Smooth muscle cell (in vitro differentiated cells): ENCODE measurements around the gene ADRA2A. TPM values are rescaled to one million over a fixed set of nuclear protein-coding genes. Genes with fewer than 3 reads are reported as not detected.

Source experiments
- DNase-seq: peaks from one replicate; lab custom pipeline; 2025; ENCODE audit not compliant: unreplicated experiment; lab: John Stamatoyannopoulos, UW
- H2AFZ ChIP-seq: fragments of 200-600 bp; sonication (generic); 2 replicates; pipeline ENCODE4 v1.6.0; 2016; ENCODE audit warnings: antibody characterized with exemption, low read depth, mild to moderate bottlenecking
- H3F3A ChIP-seq: fragments of 200-600 bp; sonication (generic); 2 replicates; pipeline ENCODE4 v1.6.0; 2017; ENCODE audit warnings: antibody characterized with exemption, low read depth
- H3K27ac ChIP-seq: fragments of 200-600 bp; sonication (generic); 2 replicates; pipeline ENCODE4 v1.5.1; 2016; ENCODE audit warnings: low read depth, mild to moderate bottlenecking
- H3K27me3 ChIP-seq: fragments of 200-600 bp; sonication (generic); 2 replicates; pipeline ENCODE4 v1.6.1; 2016; ENCODE audit warnings: low read depth, mild to moderate bottlenecking
- H3K36me3 ChIP-seq: fragments of 200-600 bp; sonication (generic); 2 replicates; pipeline ENCODE4 v1.5.1; 2016; ENCODE audit warnings: low read depth
- H3K4me1 ChIP-seq: fragments of 200-600 bp; sonication (generic); 2 replicates; pipeline ENCODE4 v1.5.1; 2016; ENCODE audit warnings: low read depth
- H3K4me2 ChIP-seq: fragments of 200-600 bp; sonication (generic); 2 replicates; pipeline ENCODE4 v1.6.0; 2016; ENCODE audit warnings: mild to moderate bottlenecking
- H3K4me3 ChIP-seq: fragments of 200-600 bp; sonication (generic); 2 replicates; pipeline ENCODE4 v1.5.1; 2016; ENCODE audit warnings: mild to moderate bottlenecking
- H3K79me2 ChIP-seq: fragments of 200-600 bp; sonication (generic); 2 replicates; pipeline ENCODE4 v1.6.0; 2016; ENCODE audit warnings: low read depth, mild to moderate bottlenecking
- H3K9ac ChIP-seq: fragments of 200-600 bp; sonication (generic); 2 replicates; pipeline ENCODE4 v1.6.0; 2016; ENCODE audit warnings: low read depth
- H3K9me3 ChIP-seq: fragments of 200-600 bp; sonication (generic); replicated peaks from 2 replicates; pipeline ENCODE4 v1.5.1; 2016; ENCODE audit warnings: low read depth
- H4K20me1 ChIP-seq: fragments of 200-600 bp; sonication (generic); 2 replicates; pipeline ENCODE4 v1.6.0; 2016; ENCODE audit warnings: low read depth
- CTCF ChIP-seq: fragments of 200-600 bp; sonication (generic); IDR thresholded peaks from 2 replicates; pipeline ENCODE4 v1.5.1; 2017; ENCODE audit warnings: borderline replicate concordance, mild to moderate bottlenecking, antibody characterized with exemption; ENCODE audit not compliant: insufficient read depth, poor library complexity, severe bottlenecking
- WGBS: methylation state at CpG from one replicate; pipeline ENCODE4 v1.1.7; 2016; ENCODE audit warnings: low lambda C conversion rate; 5-methylcytosine and 5-hydroxymethylcytosine counted together
- polyA plus RNA-seq: library from polyadenylated mRNA; unstranded; fragments of >200 nt; fragmentation: Nextera tagmentation; extraction: Ambion mirVana; gene quantifications from 2 replicates; pipeline ENCODE4 v1.2.1, GENCODE V29; 2016
- total RNA-seq: library from RNA; depleted of rRNA; stranded (reverse); fragments of >200 nt; gene quantifications from 2 replicates; pipeline ENCODE4 v1.2.3, GENCODE V29; 2014

Gene ADRA2A
- total and polyA plus RNA-seq, 2 experiments from 2014 or later = 0.67 to 3.8 TPM

GRCh38 chr10:111082102-111082975 lies 5.5 kb downstream of the ADRA2A start:
- no peak overlapping the region for H3K9ac ChIP-seq
- no peak overlapping the region for H2AFZ ChIP-seq
- peaks cover 3% of the 10 kb centered on the region for H3K4me1 ChIP-seq
- WGBS = 74% methylated on average over 12 of the region's 12 CpGs
- H3F3A ChIP-seq = no peaks in the 10 kb centered on the region
- no peak overlapping the region for H3K4me3 ChIP-seq
- no peak for TF ChIP-seq CTCF
- no peaks in the 10 kb centered on the region for H3K36me3 ChIP-seq
- no peak overlapping the region for H3K27ac ChIP-seq
- no peaks in the 10 kb centered on the region for H3K79me2 ChIP-seq
- H3K4me2 ChIP-seq = no peak overlapping the region
- H4K20me1 ChIP-seq = no peaks in the 10 kb centered on the region
- peaks cover 39% of the 10 kb centered on the region for H3K27me3 ChIP-seq
- H3K9me3 ChIP-seq = no peaks in the 10 kb centered on the region
- no peak for DNase-seq

GRCh38 chr10:111083222-111084095 lies 6.6 kb downstream of the ADRA2A start:
- Histone ChIP-seq H3K9ac (no peak overlapping the region), H3F3A (no peaks in the 10 kb centered on the region), H3K4me2 (no peak overlapping the region), H3K36me3 (no peaks in the 10 kb centered on the region), H3K27me3 (peaks cover 28% of the 10 kb centered on the region), H3K79me2 (no peaks in the 10 kb centered on the region), H3K27ac (no peak overlapping the region), H2AFZ (no peak overlapping the region), H4K20me1 (no peaks in the 10 kb centered on the region), H3K9me3 (no peaks in the 10 kb centered on the region), H3K4me3 (no peak overlapping the region), H3K4me1 (no peaks in the 10 kb centered on the region)
- DNase-seq = no peak
- TF ChIP-seq CTCF = no peak
- WGBS = 95% methylated on average over 10 of the region's 10 CpGs

- Histone ChIP-seq H3K27ac (no peak overlapping the region), H3K79me2 (no peaks in the 10 kb centered on the region), H3K36me3 (no peaks in the 10 kb centered on the region), H3K9ac (no peak overlapping the region), H4K20me1 (no peaks in the 10 kb centered on the region), H3F3A (no peaks in the 10 kb centered on the region), H3K27me3 (peaks cover 17% of the 10 kb centered on the region), H3K9me3 (no peaks in the 10 kb centered on the region), H2AFZ (no peak overlapping the region), H3K4me1 (no peaks in the 10 kb centered on the region), H3K4me2 (no peak overlapping the region), H3K4me3 (no peak overlapping the region)
- TF ChIP-seq CTCF = no peak
- DNase-seq = no peak
- 90% methylated on average over 14 of the region's 14 CpGs for WGBS
Observed at GRCh38 chr10:111084366-111085255, 7.8 kb downstream of the ADRA2A start.
